HG02884 (cell line): Measurements from ENCODE around the gene PSORS1C2.
"Not testable (repeated sequence)": the region's sequence is repeated elsewhere in the genome, so short reads cannot be mapped to it uniquely, and the experiment has no call there.

ENCODE experiments used
- ATAC-seq: cut with Tn5 transposase; IDR thresholded peaks from one replicate; pipeline ENCODE4 v1.9.1; 2021; ENCODE audit warnings: mild to moderate bottlenecking, moderate library complexity; ENCODE audit not compliant: unreplicated experiment

Gene PSORS1C2

GRCh38 chr6:31168606-31169005, 29.7 kb upstream of the PSORS1C2 start:
- ATAC-seq: no peak

- no peak for ATAC-seq
These were observed 27.1 kb upstream of the PSORS1C2 start for GRCh38 chr6:31165986-31166385.

- ATAC-seq: peak; percentile 76
These were observed 26.4 kb upstream of the PSORS1C2 start for GRCh38 chr6:31165064-31165832.

GRCh38 chr6:31164475-31165063, 25.7 kb upstream of the PSORS1C2 start:
- ATAC-seq: not testable (repeated sequence)

DNA sequence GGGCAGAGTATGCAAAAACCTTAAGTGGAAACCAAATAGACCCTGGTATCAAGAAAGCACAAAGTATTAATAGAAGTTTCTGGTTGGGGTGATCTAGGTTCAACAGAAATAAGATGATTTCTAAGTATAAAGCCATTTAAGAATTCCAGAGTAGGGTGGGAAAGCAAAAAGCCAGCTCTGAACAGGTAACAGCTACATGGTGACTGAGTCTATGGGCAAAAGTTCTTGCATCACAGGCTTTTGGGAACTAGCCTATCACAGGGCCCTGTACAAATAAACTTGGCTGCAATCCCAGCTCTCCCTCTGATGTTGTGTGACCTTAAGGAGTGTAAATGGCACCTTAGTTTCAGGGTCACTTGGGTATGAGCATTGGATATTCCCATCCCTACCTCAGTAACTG, 25.1 kb upstream of the PSORS1C2 start:
- ATAC-seq: no peak

- no peak for ATAC-seq
These were observed 23.7 kb upstream of the PSORS1C2 start for GRCh38 chr6:31162463-31163165.

DNA sequence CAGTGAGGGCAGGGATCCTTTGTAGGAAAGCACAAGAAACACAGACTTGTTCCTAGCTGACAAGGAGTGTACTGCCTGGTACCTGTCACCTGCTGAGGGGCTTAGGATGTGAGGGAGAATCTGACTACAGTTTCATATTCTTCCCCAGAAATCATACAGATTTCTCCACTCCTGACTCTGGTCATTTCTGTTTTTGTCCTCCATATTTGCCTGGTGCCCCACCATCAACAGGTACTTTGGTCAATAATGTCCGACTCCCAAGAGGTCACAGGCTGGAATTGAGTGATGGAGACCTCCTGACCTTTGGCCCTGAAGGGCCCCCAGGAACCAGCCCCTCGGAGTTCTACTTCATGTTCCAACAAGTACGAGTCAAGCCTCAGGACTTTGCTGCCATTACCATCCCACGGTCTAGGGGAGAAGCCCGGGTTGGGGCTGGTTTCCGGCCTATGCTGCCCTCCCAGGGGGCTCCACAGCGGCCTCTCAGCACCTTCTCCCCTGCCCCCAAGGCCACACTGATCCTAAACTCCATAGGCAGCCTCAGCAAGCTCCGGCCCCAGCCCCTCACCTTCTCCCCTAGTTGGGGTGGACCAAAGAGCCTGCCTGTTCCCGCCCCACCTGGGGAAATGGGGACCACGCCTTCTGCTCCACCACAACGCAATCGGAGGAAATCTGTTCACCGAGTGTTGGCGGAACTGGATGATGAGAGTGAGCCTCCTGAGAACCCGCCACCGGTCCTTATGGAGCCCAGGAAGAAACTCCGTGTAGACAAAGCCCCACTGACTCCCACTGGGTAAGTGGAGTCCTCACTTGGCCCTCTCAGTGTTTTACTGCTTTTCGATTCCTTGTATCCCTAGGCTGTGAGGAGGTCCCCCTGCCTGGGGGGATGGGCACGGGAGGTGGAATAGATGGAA, 22.6 kb upstream of the PSORS1C2 start:
- ATAC-seq: no peak

DNA sequence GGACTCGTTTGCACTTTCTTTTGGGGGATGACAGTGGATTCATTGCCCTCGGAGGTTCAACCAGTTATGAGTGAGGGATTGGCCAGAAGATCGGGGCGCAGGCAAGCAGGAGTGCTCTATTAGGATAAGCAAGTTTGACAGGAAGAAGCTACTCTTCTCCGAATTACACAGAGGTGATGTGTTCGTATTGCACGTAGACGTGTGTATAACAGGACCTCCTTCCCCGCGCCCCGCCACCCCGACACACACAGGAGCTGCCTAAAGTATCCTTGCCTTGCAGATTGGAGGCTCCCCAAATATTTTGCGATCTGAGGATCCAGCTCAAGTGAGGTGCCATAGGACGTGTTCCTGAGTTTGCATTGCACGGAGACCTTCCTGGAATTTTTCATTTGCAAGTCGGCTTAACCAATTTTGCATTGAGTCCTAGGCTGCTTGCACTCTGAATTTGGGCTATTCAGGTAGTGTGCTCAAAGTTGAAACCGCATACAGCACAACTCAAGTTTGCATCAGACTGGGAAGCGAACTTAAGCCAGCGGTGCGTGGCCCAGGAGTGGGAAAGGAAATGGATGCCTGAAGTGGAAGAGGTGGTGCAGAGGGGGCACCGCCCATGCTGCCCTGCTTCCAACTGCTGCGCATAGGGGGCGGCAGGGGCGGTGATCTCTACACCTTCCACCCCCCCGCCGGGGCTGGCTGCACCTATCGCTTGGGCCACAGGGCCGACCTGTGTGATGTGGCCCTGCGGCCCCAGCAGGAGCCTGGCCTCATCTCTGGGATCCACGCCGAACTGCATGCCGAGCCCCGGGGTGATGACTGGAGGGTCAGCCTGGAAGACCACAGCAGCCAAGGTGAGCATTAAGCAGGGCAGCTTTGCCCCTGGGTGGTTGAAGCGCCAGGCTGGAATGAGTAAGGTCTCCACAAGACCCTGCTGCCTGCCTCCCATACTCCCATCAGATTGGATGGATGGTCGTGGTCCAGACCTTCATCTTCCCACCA, 20.3 kb upstream of the PSORS1C2 start:
- ATAC-seq: no peak

- ATAC-seq: peak; percentile 70
These were observed 19.4 kb upstream of the PSORS1C2 start, which contains the start of gene TCF19 for GRCh38 chr6:31158140-31158862. Gene TCF19 (plus strand): TSS chr6:31158589. CDS start chr6:31159470, 881 bp downstream.

- ATAC-seq: peak; percentile 6
These were observed 18.8 kb upstream of the PSORS1C2 start, which contains the start of gene CCHCR1 for GRCh38 chr6:31157513-31158139. Gene CCHCR1 (minus strand): TSS chr6:31157802. CDS start chr6:31157600, 202 bp downstream.

DNA sequence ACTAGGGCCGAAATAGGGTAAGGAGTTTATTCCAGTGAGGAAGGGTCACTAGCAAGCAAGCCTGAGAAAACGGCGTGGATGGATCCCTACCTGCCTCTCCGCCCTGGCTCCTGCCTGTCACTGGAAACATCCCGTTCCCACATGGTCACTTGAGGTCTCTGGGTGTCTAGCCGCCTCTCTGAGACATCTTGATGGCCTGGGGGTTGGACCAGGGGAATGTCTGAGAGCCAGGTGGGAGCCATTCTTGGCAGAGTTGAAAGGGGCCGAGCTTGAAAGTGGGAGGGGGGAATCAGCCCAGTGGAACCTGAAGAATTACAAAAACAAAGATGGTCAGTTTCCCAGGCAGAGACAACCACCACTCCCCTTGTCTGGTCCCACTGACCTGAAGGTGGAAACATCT, 17.8 kb upstream of the PSORS1C2 start:
- no peak for ATAC-seq

- no peak for ATAC-seq
These were observed 15.6 kb upstream of the PSORS1C2 start for GRCh38 chr6:31154436-31154835.

DNA sequence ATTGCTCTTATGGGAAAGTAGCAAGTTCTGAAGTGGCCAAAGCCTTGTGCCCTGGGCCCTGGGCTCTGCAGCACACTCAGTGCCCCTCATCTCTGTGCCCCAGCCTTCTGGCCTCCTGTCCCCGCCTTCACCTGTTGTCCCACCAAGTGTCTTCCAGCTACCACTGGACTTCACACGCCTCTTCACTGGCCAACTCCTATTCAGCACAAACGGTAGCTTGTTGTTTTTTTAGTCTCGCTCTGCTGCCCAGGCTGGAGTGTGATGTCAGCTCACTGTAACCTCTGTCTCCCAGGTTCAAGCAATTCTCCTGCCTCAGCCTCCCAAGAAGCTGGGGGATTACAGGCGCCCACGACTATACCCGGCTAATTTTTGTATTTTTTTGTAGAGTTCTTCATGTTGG, 13.9 kb upstream of the PSORS1C2 start:
- ATAC-seq: no peak

- ATAC-seq: no peak
These were observed 11.1 kb upstream of the PSORS1C2 start for GRCh38 chr6:31149827-31150447.

DNA sequence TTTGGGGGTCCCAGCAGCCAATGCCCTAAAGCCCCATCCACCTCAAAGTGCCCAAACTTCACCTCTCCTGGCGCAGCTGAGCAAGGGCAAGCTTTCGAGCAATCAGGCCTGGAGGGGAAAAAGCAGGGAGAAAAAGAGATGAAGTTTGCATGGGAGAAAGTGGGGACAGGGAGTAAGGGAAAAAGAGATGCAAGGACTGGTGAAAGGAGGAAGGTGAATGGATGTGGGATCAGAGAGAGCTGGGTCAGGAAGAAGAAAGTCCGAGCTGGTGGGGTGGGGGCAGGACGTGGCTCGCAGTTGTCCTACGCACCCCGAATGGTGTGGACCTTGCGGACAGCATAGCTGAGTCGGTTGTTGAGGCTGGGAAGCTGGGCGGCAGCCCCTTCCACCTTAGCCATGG, 6.5 kb upstream of the PSORS1C2 start:
- ATAC-seq: no peak

DNA sequence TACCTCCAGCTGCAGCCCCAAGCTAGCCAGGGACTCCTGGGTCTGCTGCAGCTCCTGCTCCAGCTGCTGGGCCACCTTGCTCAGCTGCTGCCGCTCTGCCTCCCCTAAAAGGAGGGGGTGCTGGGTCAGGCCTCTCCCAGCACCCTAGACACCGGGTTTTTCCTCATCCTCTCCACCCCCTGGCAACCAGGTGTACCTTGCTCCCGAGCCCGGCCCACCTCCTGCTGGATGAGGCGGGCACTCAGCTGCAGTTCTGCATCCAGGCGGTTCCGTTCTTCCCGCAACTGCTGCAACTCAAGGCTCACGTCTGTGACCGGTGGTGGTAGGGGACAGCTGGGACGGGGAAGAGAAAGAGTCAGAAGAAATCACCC, 6.1 kb upstream of the PSORS1C2 start:
- no peak for ATAC-seq

GRCh38 chr6:31144296-31144969, 5.6 kb upstream of the PSORS1C2 start:
- no peak for ATAC-seq
